Measurements from ENCODE around the gene PLPPR3. TPM values are rescaled to one million over a fixed set of nuclear protein-coding genes. Genes with fewer than 3 reads are reported as not detected.

PLPPR3 gene
- total RNA-seq = not detected

DNA sequence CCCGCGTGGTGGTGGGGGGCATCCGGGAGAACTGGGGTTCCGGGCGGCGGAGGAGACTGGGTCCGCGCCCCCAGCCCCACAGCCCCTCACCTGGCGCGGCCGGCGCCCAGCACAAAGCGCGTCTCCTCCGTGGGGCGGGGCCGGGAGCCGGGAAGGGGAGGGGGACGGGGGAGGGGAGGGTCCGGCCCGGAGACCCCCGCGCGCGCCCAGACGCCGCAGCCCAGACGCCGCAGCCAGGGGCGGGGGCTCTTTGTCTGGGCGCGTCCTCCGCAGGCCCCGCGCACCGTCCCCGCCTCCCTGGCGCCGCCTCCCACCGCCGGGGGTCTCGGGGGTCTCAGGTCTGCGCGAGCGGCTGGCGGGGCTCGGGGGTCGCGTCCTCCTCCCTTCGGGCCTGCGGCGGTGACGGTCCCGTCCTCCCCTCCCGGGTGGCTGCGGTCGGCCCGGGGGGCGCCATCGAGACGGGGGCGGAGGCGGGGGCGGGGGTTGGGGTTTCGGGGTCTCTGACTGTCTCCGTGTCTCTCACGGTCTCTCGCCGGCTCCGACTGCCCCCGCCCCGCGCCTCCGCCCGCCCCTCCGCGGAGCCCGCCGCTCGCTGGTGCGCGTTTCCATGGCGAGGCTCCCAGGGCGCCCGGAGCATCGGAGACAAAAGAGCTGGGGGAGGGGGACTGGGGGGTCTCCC is at the start of gene PLPPR3:
TSS of gene PLPPR3 (minus strand) at position 131 of the 679 bp plus-strand sequence. CDS start 396 bp downstream, outside the sequence.
- ChIA-PET CTCF (no interaction called here), POLR2A (no interaction called here)

- ChIA-PET POLR2A (no interaction called here), CTCF (interaction anchor here (0.7 to 1.0 kb wide), 2 partner anchors 50 to 458 kb away, joined by 3 to 4 read pairs; no protein-coding TSS in a partner anchor)
Measured at GRCh38 chr19:870963-871401, 49.2 kb upstream of the PLPPR3 start.

- CTCF ChIA-PET = interaction anchor here (0.7 kb wide), 1 partner anchor 459 kb away, joined by 4 read pairs; no protein-coding TSS in a partner anchor
- POLR2A ChIA-PET = no interaction called here
Measured at GRCh38 chr19:870314-870713, 48.6 kb upstream of the PLPPR3 start.

- ChIA-PET CTCF (no interaction called here), POLR2A (no interaction called here)
Measured at GRCh38 chr19:869245-870177, 47.8 kb upstream of the PLPPR3 start.

DNA sequence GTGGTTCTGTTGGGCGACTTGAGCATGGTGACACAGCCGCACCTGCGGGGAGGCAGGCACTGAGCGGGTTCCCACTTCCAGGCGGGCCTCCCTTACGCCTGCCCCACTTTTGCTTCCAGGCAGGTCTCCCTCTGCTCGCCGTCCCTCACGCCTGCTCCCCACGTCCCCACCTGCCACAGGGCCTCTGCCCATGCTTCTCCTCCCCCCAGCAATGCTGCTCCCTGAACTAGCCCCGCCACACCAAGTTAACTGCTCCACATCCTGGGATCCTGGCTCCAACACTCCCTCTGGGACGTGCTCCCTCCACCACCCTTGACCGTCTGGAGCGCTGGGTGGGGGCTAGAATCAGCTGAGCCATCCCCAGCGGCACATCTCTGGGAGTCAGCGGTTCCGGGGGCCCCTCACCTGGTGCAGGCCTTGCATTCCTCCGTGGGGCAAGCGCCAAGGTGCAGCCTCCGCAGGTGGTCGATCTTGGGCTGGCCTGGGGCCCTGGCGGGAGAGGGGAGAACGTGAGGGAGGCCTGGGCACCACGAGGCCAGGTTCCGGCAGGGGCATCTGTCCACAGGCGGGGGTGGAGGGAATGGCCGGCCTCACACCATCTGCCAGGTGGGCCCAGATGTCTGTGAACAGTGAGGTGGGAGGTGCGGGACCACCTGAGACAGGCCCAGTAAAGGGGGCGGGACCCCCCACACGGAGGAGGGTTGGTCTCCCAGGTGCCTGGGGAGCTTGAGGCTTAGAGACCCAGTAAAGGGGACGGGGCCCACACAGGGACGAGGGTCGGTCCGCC is 46.9 kb upstream of the PLPPR3 start:
- ChIA-PET CTCF (no interaction called here), POLR2A (no interaction called here)

GRCh38 chr19:867855-868457 is 46.2 kb upstream of the PLPPR3 start:
- ChIA-PET POLR2A (no interaction called here), CTCF (no interaction called here)

DNA sequence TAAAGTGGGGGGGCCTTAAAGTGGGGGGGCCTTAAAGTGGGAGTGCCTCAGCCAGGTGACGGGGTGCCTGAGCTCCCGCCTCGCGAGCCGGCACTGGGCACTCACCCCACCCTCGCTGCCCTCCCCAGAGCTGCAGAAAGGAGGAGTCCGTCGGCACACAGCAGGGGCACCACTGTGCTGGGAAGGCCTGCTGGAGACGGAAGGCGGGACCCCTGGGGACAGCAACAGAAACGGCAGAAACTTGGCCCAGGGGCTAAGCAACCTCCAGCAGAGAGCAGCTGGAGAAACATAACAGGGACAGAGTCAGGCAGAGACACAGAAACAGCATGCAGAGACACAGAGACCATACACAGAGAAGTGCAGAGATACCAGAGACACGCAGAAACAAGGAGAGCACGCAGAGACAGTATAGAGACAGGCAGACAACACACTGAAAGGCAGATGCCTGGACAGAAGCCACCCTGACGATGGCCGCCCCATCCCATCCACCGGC is 45.6 kb upstream of the PLPPR3 start:
- POLR2A ChIA-PET = no interaction called here

GRCh38 chr19:866769-867300 is 45.1 kb upstream of the PLPPR3 start:
- ChIA-PET POLR2A (no interaction called here), CTCF (no interaction called here)

More for the DNA sequence above, 45.6 kb upstream of the PLPPR3 start:
- CTCF ChIA-PET = no interaction called here

GRCh38 chr19:863315-863620 is 41.5 kb upstream of the PLPPR3 start:
- POLR2A ChIA-PET = interaction anchor here (0.6 to 1.0 kb wide), 5 partner anchors 44 to 238 kb away, joined by 3 to 11 read pairs (median 3); no protein-coding TSS in a partner anchor

GRCh38 chr19:862581-863314 is 41.0 kb upstream of the PLPPR3 start:
- ChIA-PET POLR2A (interaction anchor here (0.6 to 1.0 kb wide), 5 partner anchors 45 to 213 kb away, joined by 3 to 11 read pairs (median 3); partner anchors contain the start of gene WDR18), CTCF (interaction anchor here (0.7 to 2.5 kb wide), 13 partner anchors 8 to 326 kb away, joined by 3 to 25 read pairs (median 3); partner anchors contain the start of gene WDR18)

More at GRCh38 chr19:863315-863620, 41.5 kb upstream of the PLPPR3 start:
- CTCF ChIA-PET = interaction anchor here (0.6 to 2.5 kb wide), 22 partner anchors 9 to 325 kb away, joined by 3 to 25 read pairs (median 4); partner anchors contain the start of genes CNN2, MED16, RNU6-9 and WDR18

DNA sequence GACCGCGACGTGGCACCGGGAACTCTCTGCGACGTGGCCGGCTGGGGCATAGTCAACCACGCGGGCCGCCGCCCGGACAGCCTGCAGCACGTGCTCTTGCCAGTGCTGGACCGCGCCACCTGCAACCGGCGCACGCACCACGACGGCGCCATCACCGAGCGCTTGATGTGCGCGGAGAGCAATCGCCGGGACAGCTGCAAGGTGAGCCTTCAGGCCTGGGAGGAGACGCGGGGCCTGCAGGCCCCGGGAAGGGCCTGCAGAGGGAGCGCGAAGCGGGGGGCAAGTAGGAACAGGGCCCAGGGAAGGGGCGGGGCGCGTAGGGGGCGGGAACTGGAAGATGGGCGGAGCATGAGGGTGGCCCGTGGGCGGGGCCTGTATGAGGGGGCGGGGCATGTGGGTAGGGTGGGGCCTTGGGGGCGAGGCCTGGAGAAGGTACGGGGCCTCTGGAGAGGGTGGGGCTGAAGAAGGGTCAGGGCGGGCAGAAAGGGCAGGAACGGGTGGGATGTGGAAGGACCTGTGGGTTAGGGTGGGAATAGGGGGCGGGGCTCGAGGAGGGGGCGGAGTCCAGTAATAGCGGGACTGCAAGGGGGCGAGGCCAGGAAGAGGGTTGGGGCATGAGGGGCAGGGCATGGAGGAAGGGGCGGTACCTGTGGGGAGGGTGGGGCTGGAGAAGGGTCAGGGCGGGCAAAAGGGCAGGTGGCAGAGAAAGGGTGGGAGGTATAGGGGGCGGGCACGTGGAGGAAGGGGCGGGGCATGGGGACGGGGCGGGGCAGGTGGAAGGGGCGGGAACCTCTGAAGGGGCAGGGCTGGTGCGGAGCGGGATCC is 40.2 kb upstream of the PLPPR3 start:
- CTCF ChIA-PET = interaction anchor here (0.7 to 2.5 kb wide), 3 partner anchors 47 to 251 kb away, joined by 3 to 25 read pairs (median 18); partner anchors contain the start of gene WDR18
- POLR2A ChIA-PET = interaction anchor here (0.6 kb wide), 1 partner anchor 213 kb away, joined by 10 read pairs; no protein-coding TSS in a partner anchor

DNA sequence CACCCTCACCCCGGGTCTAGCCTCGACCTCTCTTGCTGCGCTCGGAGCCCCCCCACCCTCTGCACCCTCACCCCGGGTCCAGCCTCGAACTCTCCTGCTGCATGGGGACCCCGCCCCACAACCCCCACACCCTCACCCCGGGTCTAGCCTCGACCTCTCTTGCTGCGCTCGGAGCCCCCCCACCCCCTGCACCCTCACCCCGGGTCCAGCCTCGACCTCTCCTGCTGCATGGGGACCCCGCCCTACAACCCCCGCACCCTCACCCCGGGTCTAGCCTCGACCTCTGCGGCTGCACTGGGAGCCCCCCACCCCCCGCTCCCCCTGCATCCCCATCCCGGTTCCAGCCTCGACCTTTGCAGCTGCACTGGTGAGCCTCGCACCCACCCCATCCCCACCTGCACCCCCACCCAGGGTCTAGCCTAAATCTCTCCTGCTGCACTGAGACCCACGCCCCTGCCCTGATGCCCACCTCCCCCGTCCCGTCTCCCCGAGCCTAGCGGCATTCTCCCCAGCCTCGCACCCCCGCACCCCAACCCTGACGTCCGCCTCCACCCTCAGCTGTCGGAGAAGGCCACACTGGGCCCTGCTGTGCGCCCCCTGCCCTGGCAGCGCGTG is 39.5 kb upstream of the PLPPR3 start:
- ChIA-PET POLR2A (no interaction called here), CTCF (no interaction called here)

- ChIA-PET CTCF (interaction anchor here (1.0 to 2.8 kb wide), 6 partner anchors 16 to 123 kb away, joined by 3 to 14 read pairs (median 4); no protein-coding TSS in a partner anchor), POLR2A (interaction anchor here (0.7 kb wide), 1 partner anchor 103 kb away, joined by 9 read pairs; no protein-coding TSS in a partner anchor)
Measured at GRCh38 chr19:858868-859843, 37.4 kb upstream of the PLPPR3 start, which contains the start of gene CFD. TSS of gene CFD (plus strand) at chr19:859664. CDS start at chr19:859690, 26 bp downstream.

- ChIA-PET CTCF (interaction anchor here (0.7 to 2.8 kb wide), 6 partner anchors 16 to 126 kb away, joined by 3 to 14 read pairs (median 4); partner anchors contain the start of gene WDR18), POLR2A (interaction anchor here (0.7 kb wide), 1 partner anchor 103 kb away, joined by 9 read pairs; no protein-coding TSS in a partner anchor)
Measured at GRCh38 chr19:858284-858683, 36.5 kb upstream of the PLPPR3 start.

- CTCF ChIA-PET = interaction anchor here (0.9 to 2.0 kb wide), 4 partner anchors 12 to 128 kb away, joined by 3 to 6 read pairs (median 4); partner anchors contain the start of gene WDR18
- POLR2A ChIA-PET = no interaction called here
Measured at GRCh38 chr19:855566-856120, 33.9 kb upstream of the PLPPR3 start.

Data from activated CD8-positive, alpha-beta memory T cell treated with anti-CD3 and anti-CD28 coated beads for 36 hours (primary cell).